H1 (cell line): Measurements from ENCODE around the gene RBM19. TPM values are rescaled to one million over a fixed set of nuclear protein-coding genes. Genes with fewer than 3 reads are reported as not detected.
A peak's percentile ranks its signal among the peaks of the same experiment; 100 is the strongest.

Experiments used
- CTCF ChIA-PET: fragments of 300-600 bp; sonication (Branson Sonifier 250); formaldehyde crosslinking; loops from one replicate; lab custom pipeline; 2021; ENCODE audit not compliant: partially characterized antibody; lab: Charles Lee
- POLR2A ChIA-PET: fragments of 300-600 bp; sonication (Branson Sonifier 250); formaldehyde crosslinking; loops from one replicate; lab custom pipeline; 2021; ENCODE audit warnings: inconsistent platforms; ENCODE audit not compliant: partially characterized antibody; lab: Charles Lee
- DNase-seq, 2 experiments: peaks; one replicate each; pipeline versions ENCODE4 v3.0.0 to v3.0.0-alpha.2; 2010 to 2022; ENCODE audit warnings: low spot score in 2 of 2, low read depth in 1 of 2, mixed read lengths in 1 of 2
- FAIRE-seq: peaks from 2 replicates; lab custom pipeline; 2011; peaks lifted over from hg19 to GRCh38; lab: Jason Lieb, UNC
- H2AFZ ChIP-seq: 2 replicates; pipeline ENCODE4 v1.8.1; 2012; ENCODE audit warnings: low read length, inconsistent platforms
- H2AK5ac ChIP-seq: 2 replicates; pipeline ENCODE4 v1.6.1; 2013; ENCODE audit warnings: low read depth, low read length
- H2BK120ac ChIP-seq: replicated peaks from 2 replicates; pipeline ENCODE3; 2013; ENCODE audit warnings: low read depth, low read length, inconsistent platforms
- H2BK12ac ChIP-seq: 2 replicates; pipeline ENCODE4 v1.6.1; 2013; ENCODE audit warnings: low read depth, low read length
- H2BK15ac ChIP-seq: 2 replicates; pipeline ENCODE4 v1.6.1; 2013; ENCODE audit warnings: low read length
- H2BK20ac ChIP-seq: 2 replicates; pipeline ENCODE4 v1.6.1; 2013; ENCODE audit warnings: low read length
- H2BK5ac ChIP-seq: 2 replicates; pipeline ENCODE4 v1.6.1; 2013; ENCODE audit warnings: low read depth, low read length
- H3K14ac ChIP-seq: 2 replicates; pipeline ENCODE4 v1.6.1; 2013; ENCODE audit warnings: inconsistent platforms; ENCODE audit not compliant: insufficient read length
- H3K18ac ChIP-seq: 2 replicates; pipeline ENCODE4 v1.6.1; 2013; ENCODE audit warnings: low read length; ENCODE audit errors: extremely low read depth
- H3K23ac ChIP-seq: 2 replicates; pipeline ENCODE4 v1.6.1; 2013; ENCODE audit warnings: inconsistent platforms; ENCODE audit not compliant: insufficient read length
- H3K23me2 ChIP-seq: 2 replicates; pipeline ENCODE4 v1.6.1; 2013; ENCODE audit warnings: low read depth, low read length
- H3K27ac ChIP-seq: 2 replicates; pipeline ENCODE4 v1.6.1; 2011; ENCODE audit warnings: low read depth, low read length, inconsistent platforms
- H3K27me3 ChIP-seq, 4 experiments: replicated peaks in 1 of 4; 1 replicate in 1 of 4; 2 replicates in 3 of 4; pipeline versions ENCODE4 v1.6.1 to v1.8.1; 2011 to 2013; ENCODE audit warnings: low read length in 3 of 4, mild to moderate bottlenecking in 3 of 4, inconsistent platforms in 2 of 4, mixed read lengths in 2 of 4, moderate library complexity in 1 of 4; ENCODE audit not compliant: control insufficient read depth in 3 of 4, insufficient read depth in 3 of 4; ENCODE audit errors: extremely low read depth in 1 of 4
- H3K36me3 ChIP-seq, 4 experiments: 2 replicates each; pipeline versions ENCODE4 v1.6.1 to v1.8.1; 2011 to 2013; ENCODE audit warnings: mild to moderate bottlenecking in 4 of 4, low read length in 3 of 4, moderate library complexity in 2 of 4, control low read depth in 1 of 4, inconsistent platforms in 1 of 4; ENCODE audit not compliant: insufficient read depth in 4 of 4, control insufficient read depth in 2 of 4
- H3K4ac ChIP-seq: replicated peaks from 2 replicates; pipeline ENCODE3; 2013; ENCODE audit warnings: low read length, low read depth, mixed read lengths, inconsistent platforms; ENCODE audit not compliant: insufficient read length
- H3K4me1 ChIP-seq, 4 experiments: replicated peaks in 1 of 4; 1 replicate in 1 of 4; 2 replicates in 3 of 4; pipeline versions ENCODE4 v1.6.1 to v1.8.1; 2011 to 2013; ENCODE audit warnings: low read length in 3 of 4, inconsistent platforms in 2 of 4, mixed read lengths in 1 of 4; ENCODE audit not compliant: insufficient read depth in 4 of 4, control insufficient read depth in 3 of 4
- H3K4me2 ChIP-seq, 2 experiments: 2 replicates each; pipeline versions ENCODE4 v1.6.1 to v1.8.1; 2011 to 2013; ENCODE audit warnings: low read depth in 2 of 2, low read length in 2 of 2, control low read depth in 1 of 2, inconsistent platforms in 1 of 2, mild to moderate bottlenecking in 1 of 2; ENCODE audit not compliant: insufficient read depth in 1 of 2
- H3K4me3 ChIP-seq, 4 experiments: fragments of 200-600, 300-600 bp in 1 of 4; sonication (generic), shearing (Covaris generic), sonication (Bioruptor Twin) in 1 of 4; 2 replicates each; pipeline versions ENCODE4 v1.5.1 to v1.8.1; 2011 to 2016; ENCODE audit warnings: low read length in 4 of 4, low read depth in 3 of 4, control low read depth in 2 of 4, inconsistent platforms in 2 of 4, mild to moderate bottlenecking in 2 of 4, mixed read lengths in 1 of 4, moderate library complexity in 1 of 4; ENCODE audit not compliant: insufficient read depth in 2 of 4; ENCODE audit errors: extremely low read depth in 1 of 4
- H3K56ac ChIP-seq: replicated peaks from 2 replicates; pipeline ENCODE3; 2013; ENCODE audit warnings: low read depth, mild to moderate bottlenecking, mixed read lengths, low read length, inconsistent platforms; ENCODE audit not compliant: insufficient read length
- H3K79me1 ChIP-seq: 2 replicates; pipeline ENCODE4 v1.6.1; 2013; ENCODE audit warnings: low read depth, low read length, control low read depth
- H3K79me2 ChIP-seq, 2 experiments: 2 replicates each; pipeline versions ENCODE4 v1.6.1 to v1.8.1; 2012 to 2013; ENCODE audit warnings: low read length in 2 of 2, mild to moderate bottlenecking in 2 of 2, inconsistent platforms in 1 of 2; ENCODE audit not compliant: insufficient read depth in 2 of 2, control insufficient read depth in 1 of 2
- H3K9ac ChIP-seq, 4 experiments: replicated peaks in 1 of 4; 1 replicate in 1 of 4; 2 replicates in 3 of 4; pipeline versions ENCODE4 v1.6.1 to v1.8.1; 2011 to 2013; ENCODE audit warnings: low read depth in 3 of 4, low read length in 3 of 4, control low read depth in 2 of 4, mild to moderate bottlenecking in 2 of 4, moderate library complexity in 2 of 4, inconsistent platforms in 1 of 4; ENCODE audit errors: extremely low read depth in 1 of 4
- H3K9me3 ChIP-seq, 2 experiments: 2 replicates each; pipeline versions ENCODE4 v1.6.1 to v1.8.1; 2012 to 2013; ENCODE audit warnings: mild to moderate bottlenecking in 2 of 2, moderate library complexity in 2 of 2, control low read depth in 1 of 2, inconsistent platforms in 1 of 2, low read depth in 1 of 2, low read length in 1 of 2, mixed read lengths in 1 of 2; ENCODE audit not compliant: insufficient read depth in 2 of 2
- H4K20me1 ChIP-seq, 2 experiments: replicated peaks in 1 of 2; 2 replicates each; pipeline versions ENCODE3 to v1.8.1; 2011 to 2013; ENCODE audit warnings: inconsistent platforms in 2 of 2, low read length in 2 of 2, mild to moderate bottlenecking in 1 of 2; ENCODE audit not compliant: insufficient read depth in 2 of 2, control insufficient read depth in 1 of 2
- H4K5ac ChIP-seq: 2 replicates; pipeline ENCODE4 v1.6.1; 2013; ENCODE audit warnings: low read length, low read depth, mixed read lengths, inconsistent platforms; ENCODE audit not compliant: insufficient read length
- H4K8ac ChIP-seq: 2 replicates; pipeline ENCODE4 v1.8.0; 2013; ENCODE audit warnings: mild to moderate bottlenecking, moderate library complexity, low read length, inconsistent platforms; ENCODE audit not compliant: insufficient read depth; ENCODE audit errors: extremely low read depth
- H4K91ac ChIP-seq: replicated peaks from 2 replicates; pipeline ENCODE3; 2013; ENCODE audit warnings: low read length, mixed read lengths, inconsistent platforms; ENCODE audit not compliant: insufficient read length
- CTCF ChIP-seq, 3 experiments: IDR thresholded peaks; 1 replicate in 2 of 3; 2 replicates in 1 of 3; pipeline versions ENCODE4 v1.5.1 to v1.6.1; 2011; ENCODE audit warnings: low read length in 3 of 3, mild to moderate bottlenecking in 3 of 3, inconsistent platforms in 2 of 3, low read depth in 1 of 3, moderate library complexity in 1 of 3; ENCODE audit not compliant: insufficient read depth in 1 of 3; ENCODE audit errors: control extremely low read depth in 1 of 3
- KDM5A ChIP-seq: fragments of 200-600 bp; IDR thresholded peaks from 2 replicates; pipeline ENCODE4 v1.7.1; 2012; ENCODE audit warnings: mild to moderate bottlenecking, low read length, inconsistent platforms, mixed read lengths
- RAD21 ChIP-seq, 2 experiments: IDR thresholded peaks in 1 of 2; conservative IDR thresholded peaks in 1 of 2; 2 replicates each; pipeline ENCODE4 v1.6.1; 2011; ENCODE audit warnings: low read depth in 2 of 2, low read length in 2 of 2, improper control_type of control experiment in 1 of 2, inconsistent platforms in 1 of 2, mild to moderate bottlenecking in 1 of 2, moderate library complexity in 1 of 2
- SIN3A ChIP-seq, 2 experiments: IDR thresholded peaks in 1 of 2; conservative IDR thresholded peaks in 1 of 2; 2 replicates each; pipeline ENCODE4 v1.6.1; 2011 to 2012; ENCODE audit warnings: low read length in 2 of 2, improper control_type of control experiment in 1 of 2, low read depth in 1 of 2, mild to moderate bottlenecking in 1 of 2
- TEAD4 ChIP-seq: IDR thresholded peaks from 2 replicates; pipeline ENCODE4 v1.6.1; 2012; ENCODE audit warnings: low read depth, low read length, inconsistent platforms, mixed read lengths
- YY1 ChIP-seq: IDR thresholded peaks from 2 replicates; pipeline ENCODE4 v1.6.1; 2011; ENCODE audit warnings: low read depth, mild to moderate bottlenecking, low read length
- WGBS, 2 experiments: shearing (Covaris generic) in 1 of 2; methylation state at CpG; one replicate each; pipeline versions ENCODE4 v1.1.6 to v1.1.7; 2013 to 2015; ENCODE audit warnings: low lambda C conversion rate in 2 of 2, mixed read lengths in 2 of 2, inconsistent platforms in 1 of 2, low coverage in 1 of 2, missing lambda C conversion rate in 1 of 2; ENCODE audit not compliant: insufficient replicate concordance in 2 of 2, insufficient coverage in 1 of 2, insufficient read length in 1 of 2; ENCODE audit errors: extremely low coverage in 1 of 2, missing lambda C conversion rate in 1 of 2; 5-methylcytosine and 5-hydroxymethylcytosine counted together
- polyA plus RNA-seq, 7 experiments: library from polyadenylated mRNA; depleted of rRNA in 3 of 7; stranded (reverse) in 5 of 7; unstranded in 2 of 7; fragments of >200 nt in 5 of 7; fragments of 200-250 nt in 2 of 7; gene quantifications; 1 replicate in 5 of 7; 2 replicates in 1 of 7; 4 replicates in 1 of 7; pipeline versions ENCODE4 v1.2.1 to v1.2.3, GENCODE V29; 2011 to 2013; ENCODE audit warnings: missing spikeins in 2 of 7, mixed read lengths in 2 of 7
- total RNA-seq: library from RNA; stranded (reverse); fragmentation: NEBNext Ultra II Directional; extraction: Animal tissue kit (Norgen Biotek cat#: 25700); gene quantifications from 2 replicates; pipeline ENCODE4 v1.2.1, GENCODE V29; 2021

The RBM19 gene
- total and polyA plus RNA-seq, 2 of the 8 experiments (the other 6 are each of a cell fraction or from before 2014, with no cell fraction given) = 23.4 to 61.9 TPM

GRCh38 chr12:113796852-113797534 lies 169.1 kb downstream of the RBM19 start:
- no peak overlapping the region for H4K8ac ChIP-seq
- FAIRE-seq (no peak), DNase-seq (no peak)
- H4K91ac ChIP-seq = no peak overlapping the region
- WGBS, 2 experiments = 88% methylated on average over 14 of the region's 14 CpGs; no CpG with 5 or more reads in 1 of the 2 experiments
- no peaks in the 10 kb centered on the region for H3K79me1 ChIP-seq
- no peaks in the 10 kb centered on the region for H3K9me3 ChIP-seq
- no peak overlapping the region for H2BK5ac ChIP-seq
- no peak overlapping the region for H2AFZ ChIP-seq
- no peaks in the 10 kb centered on the region for H3K23me2 ChIP-seq
- no peak overlapping the region for H3K18ac ChIP-seq
- ChIA-PET CTCF (interaction anchor here (1.0 to 2.3 kb wide), 9 partner anchors 9 to 371 kb away, joined by 3 to 7 read pairs (median 4); no protein-coding TSS in a partner anchor), POLR2A (interaction anchor here (2.6 kb wide), 1 partner anchor 10 kb away, joined by 5 read pairs; no protein-coding TSS in a partner anchor)
- H2BK120ac ChIP-seq = no peak overlapping the region
- no peak overlapping the region for H3K27ac ChIP-seq
- no peak overlapping the region for H2AK5ac ChIP-seq
- no peak overlapping the region for H3K9ac ChIP-seq
- H3K4ac ChIP-seq = no peak overlapping the region
- H3K79me2 ChIP-seq = no peaks in the 10 kb centered on the region
- H2BK20ac ChIP-seq = no peak overlapping the region
- H2BK15ac ChIP-seq = no peak overlapping the region
- no peak overlapping the region for H3K4me3 ChIP-seq
- no peak overlapping the region for H4K5ac ChIP-seq
- no peak overlapping the region for H3K4me2 ChIP-seq
- H3K23ac ChIP-seq = no peak overlapping the region
- H3K27me3 ChIP-seq = no peaks in the 10 kb centered on the region
- H3K4me1 ChIP-seq = peaks cover 0 to 3% (median 0%) of the 10 kb centered on the region in 4 experiments; a peak in 3 of 7 replicates
- no peak overlapping the region for H3K14ac ChIP-seq
- H3K56ac ChIP-seq = no peak overlapping the region
- no peaks in the 10 kb centered on the region for H4K20me1 ChIP-seq
- H2BK12ac ChIP-seq = no peak overlapping the region
- H3K36me3 ChIP-seq = no peaks in the 10 kb centered on the region
- TF ChIP-seq RAD21 (IDR thresholded peaks at IDR 0.05 in 1 of 2, conservative IDR thresholded peaks at IDR 0.05 in 1 of 2; ENCODE audit: low read depth in 2 of 2, low read length in 2 of 2) = 0 out of 4 replicates have a peak, but pooled peaks of 1 of the 2 experiments have one; percentile 1
- no peak for TF ChIP-seq SIN3A (conservative IDR thresholded peaks at IDR 0.05 in 1 of 2, IDR thresholded peaks at IDR 0.05 in 1 of 2; ENCODE audit: low read depth in 1 of 2, low read length in 2 of 2)
- no peak for TF ChIP-seq TEAD4
- no peak for TF ChIP-seq YY1
- no peak for TF ChIP-seq KDM5A
- peak in 1 of 3 experiments; percentile 12; a peak in 1 of 4 replicates for TF ChIP-seq CTCF (IDR thresholded peaks at IDR 0.05; ENCODE audit: control extremely low read depth in 1 of 3, insufficient read depth in 1 of 3, low read depth in 1 of 3, low read length in 3 of 3)
